Peyer's patch (tissue), 4 donors: ENCODE measurements around the gene PPP2R5C. TPM values are rescaled to one million over a fixed set of nuclear protein-coding genes. Genes with fewer than 3 reads are reported as not detected.

Source experiments
- DNase-seq, 3 donors: peaks; one replicate each; pipeline ENCODE4 v3.0.0-alpha.2; 2017 to 2019
- H3K27ac ChIP-seq, 4 donors: fragments of 200-600 bp; sonication (generic); one replicate each; pipeline ENCODE4 v1.5.1; 2016 to 2019
- H3K27me3 ChIP-seq, 2 donors: fragments of 200-600 bp; sonication (generic); one replicate each; pipeline ENCODE4 v1.5.1; 2019
- H3K36me3 ChIP-seq, 3 donors: fragments of 200-600 bp; sonication (generic); one replicate each; pipeline ENCODE4 v1.5.1; 2016 to 2019
- H3K4me1 ChIP-seq, 4 donors: fragments of 200-600 bp; sonication (generic); one replicate each; pipeline ENCODE4 v1.5.1; 2016 to 2019
- H3K4me3 ChIP-seq, 4 donors: fragments of 200-600 bp; sonication (generic); 1 replicate in 3 of 4; 2 replicates in 1 of 4; pipeline ENCODE4 v1.5.1; 2016 to 2019; ENCODE audit warnings: mild to moderate bottlenecking in 1 of 4
- H3K9me3 ChIP-seq, 4 donors: fragments of 200-600 bp; sonication (generic); one replicate each; pipeline ENCODE4 v1.5.1; 2016 to 2019; ENCODE audit warnings: mild to moderate bottlenecking in 1 of 4
- POLR2A ChIP-seq, 2 donors: fragments of 450-650 bp; IDR thresholded peaks; one replicate each; pipeline ENCODE4 v1.5.1; 2017; ENCODE audit warnings: antibody characterized with exemption in 2 of 2, mild to moderate bottlenecking in 2 of 2, moderate library complexity in 2 of 2
- total RNA-seq, 4 donors: library from RNA; depleted of rRNA; stranded (reverse); fragments of >200 nt; gene quantifications; one replicate each; pipeline ENCODE4 v1.1.0, GENCODE V29; 2016
- TF ChIP-seq, protein P1 (sequence below), 6 experiments: fragments of 450-650 bp in 4 of 6; fragments of 200-600 bp in 2 of 6; sonication (generic) in 1 of 6; IDR thresholded peaks; one replicate each; pipeline ENCODE4 v1.5.1; 2017 to 2019; ENCODE audit warnings: antibody characterized with exemption in 6 of 6, mild to moderate bottlenecking in 3 of 6, moderate library complexity in 1 of 6

Gene PPP2R5C
- total RNA-seq, 4 donors from 2014 or later = 87.6 to 137 (median 91.9) TPM

DNA sequence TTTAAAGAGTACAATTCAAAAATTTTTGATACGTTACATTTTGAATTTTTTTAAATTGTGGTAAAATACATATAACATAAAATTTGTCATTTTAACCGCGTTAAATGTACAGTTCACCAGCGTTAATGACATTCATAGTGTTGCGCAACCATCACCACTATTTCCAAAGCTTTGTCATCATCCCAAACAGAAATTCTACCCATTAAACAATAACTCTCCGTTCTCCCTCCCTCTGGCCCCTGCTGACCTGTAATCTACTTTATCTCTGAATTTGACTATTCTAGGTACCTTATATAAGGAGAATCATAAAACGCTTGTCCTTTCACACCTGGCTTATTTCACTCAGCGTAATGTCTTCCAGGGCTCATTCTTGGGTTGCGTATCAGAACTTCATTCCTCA lies 133.7 kb downstream of the PPP2R5C start:
- no peak overlapping the region for H3K27ac ChIP-seq
- no peak overlapping the region for H3K4me3 ChIP-seq
- no peak for DNase-seq
- H3K9me3 ChIP-seq = no peaks in the 10 kb centered on the region
- TF ChIP-seq, protein P1, sequence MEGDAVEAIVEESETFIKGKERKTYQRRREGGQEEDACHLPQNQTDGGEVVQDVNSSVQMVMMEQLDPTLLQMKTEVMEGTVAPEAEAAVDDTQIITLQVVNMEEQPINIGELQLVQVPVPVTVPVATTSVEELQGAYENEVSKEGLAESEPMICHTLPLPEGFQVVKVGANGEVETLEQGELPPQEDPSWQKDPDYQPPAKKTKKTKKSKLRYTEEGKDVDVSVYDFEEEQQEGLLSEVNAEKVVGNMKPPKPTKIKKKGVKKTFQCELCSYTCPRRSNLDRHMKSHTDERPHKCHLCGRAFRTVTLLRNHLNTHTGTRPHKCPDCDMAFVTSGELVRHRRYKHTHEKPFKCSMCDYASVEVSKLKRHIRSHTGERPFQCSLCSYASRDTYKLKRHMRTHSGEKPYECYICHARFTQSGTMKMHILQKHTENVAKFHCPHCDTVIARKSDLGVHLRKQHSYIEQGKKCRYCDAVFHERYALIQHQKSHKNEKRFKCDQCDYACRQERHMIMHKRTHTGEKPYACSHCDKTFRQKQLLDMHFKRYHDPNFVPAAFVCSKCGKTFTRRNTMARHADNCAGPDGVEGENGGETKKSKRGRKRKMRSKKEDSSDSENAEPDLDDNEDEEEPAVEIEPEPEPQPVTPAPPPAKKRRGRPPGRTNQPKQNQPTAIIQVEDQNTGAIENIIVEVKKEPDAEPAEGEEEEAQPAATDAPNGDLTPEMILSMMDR (IDR thresholded peaks at IDR 0.05) = no peak
- TF ChIP-seq POLR2A (IDR thresholded peaks at IDR 0.05) = no peak
- H3K27me3 ChIP-seq = no peaks in the 10 kb centered on the region
- no peaks in the 10 kb centered on the region for H3K4me1 ChIP-seq
- peaks cover 0 to 91% (median 0%) of the 10 kb centered on the region in 3 donors for H3K36me3 ChIP-seq

DNA sequence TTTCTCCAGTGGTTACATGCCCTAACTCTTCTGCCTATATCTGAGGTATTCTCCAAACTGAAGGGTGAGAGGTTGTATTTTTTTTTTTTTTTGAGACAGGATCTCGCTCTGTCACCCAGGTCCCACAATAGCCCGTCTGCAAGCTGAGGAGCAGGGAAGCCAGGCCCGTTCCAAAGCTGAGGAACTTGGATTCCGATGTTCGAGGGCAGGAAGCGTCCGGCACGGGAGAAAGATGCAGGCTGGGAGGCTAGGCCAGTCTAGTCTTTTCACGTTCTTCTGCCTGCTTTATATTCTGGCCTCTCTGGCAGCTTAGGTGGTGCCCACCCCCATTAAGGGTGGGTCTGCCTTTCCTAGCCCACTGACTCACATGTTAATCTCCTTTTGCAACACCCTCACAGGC lies 135.8 kb downstream of the PPP2R5C start:
- H3K9me3 ChIP-seq = no peaks in the 10 kb centered on the region
- H3K36me3 ChIP-seq = peaks cover 0 to 97% (median 0%) of the 10 kb centered on the region in 3 donors
- H3K27me3 ChIP-seq = no peaks in the 10 kb centered on the region
- H3K4me1 ChIP-seq = no peaks in the 10 kb centered on the region
- no peak overlapping the region for H3K4me3 ChIP-seq
- no peak for DNase-seq
- no peak overlapping the region for H3K27ac ChIP-seq
- TF ChIP-seq, protein P1 (IDR thresholded peaks at IDR 0.05) = no peak
- TF ChIP-seq POLR2A (IDR thresholded peaks at IDR 0.05) = no peak

DNA sequence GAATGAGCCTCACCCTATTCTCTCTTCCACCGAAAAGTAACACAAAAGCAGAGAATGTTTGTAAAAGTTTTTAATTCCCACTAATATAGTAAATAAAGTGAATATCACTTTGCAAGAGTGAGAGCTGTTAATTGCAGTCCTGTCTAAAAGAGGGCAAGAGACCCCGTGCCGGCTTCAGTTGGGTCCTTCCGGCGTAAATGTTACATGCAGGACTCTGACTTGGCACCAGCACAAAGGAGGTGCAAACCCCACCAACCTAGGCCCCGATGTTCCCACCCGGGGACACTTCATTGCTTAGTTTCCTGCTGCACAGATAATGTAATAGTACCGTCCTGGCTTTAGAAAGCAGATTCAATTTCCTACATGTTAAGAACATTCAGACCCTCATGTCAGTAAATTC lies 136.9 kb downstream of the PPP2R5C start:
- no peaks in the 10 kb centered on the region for H3K9me3 ChIP-seq
- no peak overlapping the region for H3K27ac ChIP-seq
- DNase-seq = no peak
- peaks cover 0 to 99% (median 0%) of the 10 kb centered on the region in 3 donors for H3K36me3 ChIP-seq
- no peaks in the 10 kb centered on the region for H3K27me3 ChIP-seq
- H3K4me3 ChIP-seq = no peak overlapping the region
- H3K4me1 ChIP-seq = no peaks in the 10 kb centered on the region
- TF ChIP-seq POLR2A (IDR thresholded peaks at IDR 0.05) = no peak
- TF ChIP-seq, protein P1 (IDR thresholded peaks at IDR 0.05) = no peak

DNA sequence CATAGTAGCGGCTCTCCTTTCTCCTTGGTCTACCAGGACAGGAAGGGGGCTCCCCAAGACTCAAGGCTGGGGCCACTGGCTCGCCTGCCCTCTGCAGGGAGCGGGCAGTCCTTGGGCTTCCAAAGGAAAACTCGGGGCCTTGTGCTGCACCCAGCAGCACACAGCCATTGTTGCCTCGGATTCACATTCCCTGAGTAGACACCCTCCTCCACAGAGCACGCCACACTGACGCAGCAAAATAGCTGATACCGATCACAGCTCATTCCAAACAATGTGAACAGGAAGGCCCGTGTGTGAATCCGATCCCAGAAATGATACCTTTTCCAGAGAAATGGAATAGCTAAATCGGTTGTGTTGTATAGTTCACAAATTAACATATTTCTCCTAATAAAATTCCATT lies 137.8 kb downstream of the PPP2R5C start:
- H3K4me3 ChIP-seq = no peak overlapping the region
- H3K27me3 ChIP-seq = no peaks in the 10 kb centered on the region
- DNase-seq = no peak
- no peaks in the 10 kb centered on the region for H3K4me1 ChIP-seq
- no peak overlapping the region for H3K27ac ChIP-seq
- peaks cover 0 to 99% (median 0%) of the 10 kb centered on the region in 3 donors for H3K36me3 ChIP-seq
- H3K9me3 ChIP-seq = no peaks in the 10 kb centered on the region
- no peak for TF ChIP-seq POLR2A (IDR thresholded peaks at IDR 0.05)
- TF ChIP-seq, protein P1 (IDR thresholded peaks at IDR 0.05) = no peak

DNA sequence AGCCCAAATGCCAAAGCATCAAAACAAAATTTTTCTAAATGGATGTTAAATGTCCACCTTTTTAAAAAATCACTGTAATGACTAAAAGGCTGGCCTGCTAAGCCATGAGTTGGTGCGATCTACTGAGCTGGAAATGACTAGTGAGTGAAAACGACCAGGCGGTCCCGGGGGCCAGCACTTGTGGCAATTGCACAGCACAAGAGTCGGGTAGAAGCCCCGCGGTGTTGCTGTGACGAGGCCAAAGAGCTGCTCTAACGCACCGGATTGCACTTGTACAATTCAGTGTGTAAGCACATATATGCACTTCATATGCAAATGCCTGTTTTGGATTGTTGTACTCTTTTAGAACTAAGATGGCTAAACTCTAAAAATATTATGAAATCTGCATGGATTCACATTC lies 138.7 kb downstream of the PPP2R5C start:
- Histone ChIP-seq H3K27ac (no peak overlapping the region), H3K9me3 (no peaks in the 10 kb centered on the region), H3K27me3 (no peaks in the 10 kb centered on the region), H3K4me1 (no peaks in the 10 kb centered on the region), H3K36me3 (peaks cover 0 to 100% (median 0%) of the 10 kb centered on the region in 3 donors), H3K4me3 (no peak overlapping the region)
- no peak for TF ChIP-seq POLR2A (IDR thresholded peaks at IDR 0.05)
- TF ChIP-seq, protein P1 (IDR thresholded peaks at IDR 0.05) = no peak
- DNase-seq = no peak

DNA sequence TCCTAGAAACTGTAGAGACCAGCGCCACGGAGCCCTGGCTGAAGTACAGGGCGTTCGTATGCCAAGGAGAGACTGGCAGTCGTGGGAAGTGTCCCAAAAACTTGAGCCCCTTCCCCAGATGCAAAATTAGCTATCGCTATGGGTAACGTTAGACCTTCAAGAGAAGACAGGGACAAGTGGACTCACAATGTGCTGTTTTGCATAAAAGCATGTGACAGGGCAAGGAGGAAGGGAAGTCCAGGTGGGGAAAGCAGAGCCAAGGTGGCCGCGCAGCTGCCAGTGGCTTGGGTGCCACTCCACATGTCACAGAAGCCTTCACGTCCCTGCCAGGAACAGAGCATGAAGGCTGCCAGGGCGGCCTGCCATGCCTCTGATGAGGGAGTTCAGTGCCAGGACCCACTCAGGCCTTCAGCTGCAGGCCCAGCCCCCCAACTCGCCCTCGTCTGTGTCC lies 141.6 kb downstream of the PPP2R5C start:
- no peak for DNase-seq
- no peak overlapping the region for H3K4me3 ChIP-seq
- H3K27ac ChIP-seq = no peak overlapping the region
- no peaks in the 10 kb centered on the region for H3K9me3 ChIP-seq
- H3K4me1 ChIP-seq = no peaks in the 10 kb centered on the region
- TF ChIP-seq, protein P1 (IDR thresholded peaks at IDR 0.05) = no peak
- TF ChIP-seq POLR2A (IDR thresholded peaks at IDR 0.05) = no peak
- peaks cover 0 to 100% (median 0%) of the 10 kb centered on the region in 3 donors for H3K36me3 ChIP-seq
- no peaks in the 10 kb centered on the region for H3K27me3 ChIP-seq
